T-cell (primary cell): ENCODE measurements around the gene PUS7. TPM values are rescaled to one million over a fixed set of nuclear protein-coding genes. Genes with fewer than 3 reads are reported as not detected.
A peak's percentile ranks its signal among the peaks of the same experiment; 100 is the strongest.

ENCODE experiments used
- ATAC-seq, 4 experiments: fragments of 200-7000 bp in 3 of 4; fragments of 150-1000 bp in 1 of 4; cut with Tn5 transposase; replicated peaks in 1 of 4; 1 replicate in 3 of 4; 2 replicates in 1 of 4; pipeline ENCODE4 v1.10.0; 2021; ENCODE audit warnings: moderate library complexity in 3 of 4, mild to moderate bottlenecking in 2 of 4, moderate number of reproducible peaks in 1 of 4
- CTCF ChIA-PET, 2 donors: fragments of 300-600 bp; sonication (Branson Sonifier 250); formaldehyde crosslinking; loops; one replicate each; lab custom pipeline; 2022; ENCODE audit warnings: antibody characterized with exemption in 2 of 2; lab: Charles Lee
- POLR2A ChIA-PET, 2 donors: fragments of 300-600 bp; sonication (Branson Sonifier 250); formaldehyde crosslinking; loops; one replicate each; lab custom pipeline; 2022; ENCODE audit warnings: antibody characterized with exemption in 2 of 2; lab: Charles Lee
- DNase-seq, 35 experiments: peaks; one replicate each; pipeline versions ENCODE4 v3.0.0 to v3.0.0-alpha.2; 2013 to 2023
- H3K27ac ChIP-seq: one replicate; pipeline ENCODE4 v1.5.1; 2013; ENCODE audit warnings: low read length
- H3K27me3 ChIP-seq, 2 experiments: replicated peaks in 1 of 2; 1 replicate in 1 of 2; 2 replicates in 1 of 2; pipeline versions ENCODE4 v1.6.1 to v1.7.0; 2013; ENCODE audit warnings: low read length in 1 of 2, mixed read lengths in 1 of 2; ENCODE audit not compliant: control insufficient read depth in 2 of 2, insufficient read depth in 2 of 2; ENCODE audit errors: extremely low read depth in 1 of 2
- H3K36me3 ChIP-seq, 2 donors: 1 replicate in 1 of 2; 2 replicates in 1 of 2; pipeline versions ENCODE4 v1.6.1 to v1.7.0; 2013; ENCODE audit warnings: low read length in 1 of 2; ENCODE audit not compliant: control insufficient read depth in 2 of 2, insufficient read depth in 1 of 2; ENCODE audit errors: extremely low read depth in 1 of 2
- H3K4me1 ChIP-seq, 2 experiments: 1 replicate in 1 of 2; 2 replicates in 1 of 2; pipeline versions ENCODE4 v1.6.1 to v1.7.0; 2013; ENCODE audit warnings: low read length in 2 of 2, mixed read lengths in 1 of 2; ENCODE audit not compliant: insufficient read depth in 2 of 2, control insufficient read depth in 1 of 2; ENCODE audit errors: extremely low read depth in 1 of 2
- H3K4me3 ChIP-seq, 2 donors: 1 replicate in 1 of 2; 2 replicates in 1 of 2; pipeline versions ENCODE4 v1.5.1 to v1.7.0; 2013; ENCODE audit warnings: mild to moderate bottlenecking in 2 of 2, low read length in 1 of 2, moderate library complexity in 1 of 2; ENCODE audit not compliant: control insufficient read depth in 1 of 2; ENCODE audit errors: extremely low read depth in 1 of 2
- H3K9me3 ChIP-seq: 2 replicates; pipeline ENCODE4 v1.7.0; 2013
- H3K27ac Mint-ChIP-seq, 2 donors: one replicate each; pipeline ENCODE4 v1.8.0; 2020 to 2021; ENCODE audit warnings: mild to moderate bottlenecking in 2 of 2, mixed read lengths in 2 of 2
- H3K27me3 Mint-ChIP-seq, 2 donors: one replicate each; pipeline ENCODE4 v1.8.0; 2021 to 2022; ENCODE audit warnings: mixed read lengths in 2 of 2
- H3K36me3 Mint-ChIP-seq: one replicate; pipeline ENCODE4 v1.8.0; 2021; ENCODE audit warnings: mixed read lengths
- H3K4me1 Mint-ChIP-seq, 3 donors: one replicate each; pipeline ENCODE4 v1.8.0; 2020 to 2022; ENCODE audit warnings: mixed read lengths in 3 of 3, mild to moderate bottlenecking in 1 of 3
- H3K4me3 Mint-ChIP-seq, 3 donors: one replicate each; pipeline ENCODE4 v1.8.0; 2020 to 2022; ENCODE audit warnings: mild to moderate bottlenecking in 3 of 3, mixed read lengths in 3 of 3, moderate library complexity in 3 of 3
- H3K9me3 Mint-ChIP-seq, 3 donors: one replicate each; pipeline ENCODE4 v1.8.0; 2020 to 2022; ENCODE audit warnings: mixed read lengths in 3 of 3
- WGBS: methylation state at CpG from one replicate; pipeline ENCODE4 v1.1.5; 2013; ENCODE audit warnings: missing lambda C conversion rate; ENCODE audit not compliant: insufficient coverage; 5-methylcytosine and 5-hydroxymethylcytosine counted together
- total RNA-seq, 35 experiments: library from RNA in 6 of 35; stranded (reverse) in 6 of 35; fragments of 120-200 nt in 1 of 35; gene quantifications; one replicate each; pipeline versions ENCODE4 v1.2.1 to v1.2.4 and lab custom pipeline; 2013 to 2026

Gene PUS7
- total RNA-seq, 5 donors from 2014 or later (not counting 1 experiment from before 2014, with no cell fraction given), result 3.6 to 10.2 (median 5.7) TPM

DNA sequence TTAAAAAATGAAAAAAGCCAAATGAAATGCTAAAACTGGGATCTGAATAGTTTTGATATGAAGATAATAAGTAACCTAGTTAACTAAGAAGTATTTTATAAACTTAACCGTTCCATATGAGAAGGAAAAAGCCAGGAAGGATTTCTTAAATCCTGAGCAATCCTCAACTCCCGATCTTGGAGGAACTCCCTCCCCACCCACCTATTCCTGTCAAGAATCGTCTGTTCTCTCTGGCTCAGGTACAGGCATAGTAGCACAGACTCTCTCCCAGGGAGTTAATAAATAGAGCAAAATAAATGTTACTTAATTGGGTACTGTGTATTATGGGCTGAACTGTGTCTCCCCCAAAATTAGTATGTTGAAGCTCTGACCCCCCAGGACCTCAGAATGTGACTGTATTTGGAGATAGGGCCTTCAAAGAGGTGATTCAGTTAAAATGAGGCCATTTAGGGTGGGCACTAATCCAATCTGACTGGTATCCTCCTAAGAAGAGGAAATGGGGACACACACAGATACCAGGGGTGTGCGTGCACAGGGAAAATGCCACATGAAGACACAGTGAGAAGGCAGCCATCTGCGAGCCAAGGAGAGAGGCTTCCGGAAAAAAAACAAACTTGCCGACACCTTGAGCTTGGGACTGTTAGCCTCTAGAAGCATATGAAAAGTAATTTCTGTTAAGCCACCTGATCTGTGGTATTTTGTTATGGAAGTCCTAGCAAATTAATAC, 28.7 kb downstream of the PUS7 start:
- WGBS, result 93% methylated on average over 2 of the region's 7 CpGs
- Histone ChIP-seq H3K9me3 (no peaks in the 10 kb centered on the region), H3K4me1 (no peaks in the 10 kb centered on the region), H3K4me3 (no peak overlapping the region), H3K27ac (no peak overlapping the region), H3K27me3 (no peaks in the 10 kb centered on the region), H3K36me3 (no peaks in the 10 kb centered on the region)
- ChIA-PET POLR2A (no interaction called here), CTCF (interaction anchor here in 1 of 2 donors (0.7 kb wide), 1 partner anchor 177 kb away, joined by 7 read pairs; no protein-coding TSS in a partner anchor)
- no peaks in the 10 kb centered on the region for H3K9me3 Mint-ChIP-seq
- DNase-seq, result no peak
- H3K27ac Mint-ChIP-seq, result no peak overlapping the region
- H3K4me3 Mint-ChIP-seq, result no peak overlapping the region
- peaks cover 3% of the 10 kb centered on the region for H3K36me3 Mint-ChIP-seq
- ATAC-seq, result no peak
- no peaks in the 10 kb centered on the region for H3K27me3 Mint-ChIP-seq
- peaks cover 0 to under 1% (median 0%) of the 10 kb centered on the region in 3 donors for H3K4me1 Mint-ChIP-seq

GRCh38 chr7:105489409-105489808, 32.7 kb downstream of the PUS7 start:
- ChIA-PET POLR2A (no interaction called here), CTCF (interaction anchor here (0.6 to 0.7 kb wide), 5 partner anchors 19 to 781 kb away, joined by 3 to 8 read pairs (median 5); no protein-coding TSS in a partner anchor)
- Histone ChIP-seq H3K27me3 (no peaks in the 10 kb centered on the region), H3K9me3 (no peaks in the 10 kb centered on the region), H3K36me3 (no peaks in the 10 kb centered on the region), H3K4me3 (no peak overlapping the region), H3K27ac (no peak overlapping the region), H3K4me1 (no peaks in the 10 kb centered on the region)
- no CpG with 5 or more reads among the region's 3 CpGs for WGBS
- Mint-ChIP-seq H3K4me3 (no peak overlapping the region), H3K4me1 (peaks cover 0 to 7% (median 3%) of the 10 kb centered on the region in 3 donors), H3K27ac (no peak overlapping the region), H3K9me3 (no peaks in the 10 kb centered on the region), H3K36me3 (peaks cover 11% of the 10 kb centered on the region), H3K27me3 (no peaks in the 10 kb centered on the region)
- ATAC-seq, result no peak
- DNase-seq, result no peak

DNA sequence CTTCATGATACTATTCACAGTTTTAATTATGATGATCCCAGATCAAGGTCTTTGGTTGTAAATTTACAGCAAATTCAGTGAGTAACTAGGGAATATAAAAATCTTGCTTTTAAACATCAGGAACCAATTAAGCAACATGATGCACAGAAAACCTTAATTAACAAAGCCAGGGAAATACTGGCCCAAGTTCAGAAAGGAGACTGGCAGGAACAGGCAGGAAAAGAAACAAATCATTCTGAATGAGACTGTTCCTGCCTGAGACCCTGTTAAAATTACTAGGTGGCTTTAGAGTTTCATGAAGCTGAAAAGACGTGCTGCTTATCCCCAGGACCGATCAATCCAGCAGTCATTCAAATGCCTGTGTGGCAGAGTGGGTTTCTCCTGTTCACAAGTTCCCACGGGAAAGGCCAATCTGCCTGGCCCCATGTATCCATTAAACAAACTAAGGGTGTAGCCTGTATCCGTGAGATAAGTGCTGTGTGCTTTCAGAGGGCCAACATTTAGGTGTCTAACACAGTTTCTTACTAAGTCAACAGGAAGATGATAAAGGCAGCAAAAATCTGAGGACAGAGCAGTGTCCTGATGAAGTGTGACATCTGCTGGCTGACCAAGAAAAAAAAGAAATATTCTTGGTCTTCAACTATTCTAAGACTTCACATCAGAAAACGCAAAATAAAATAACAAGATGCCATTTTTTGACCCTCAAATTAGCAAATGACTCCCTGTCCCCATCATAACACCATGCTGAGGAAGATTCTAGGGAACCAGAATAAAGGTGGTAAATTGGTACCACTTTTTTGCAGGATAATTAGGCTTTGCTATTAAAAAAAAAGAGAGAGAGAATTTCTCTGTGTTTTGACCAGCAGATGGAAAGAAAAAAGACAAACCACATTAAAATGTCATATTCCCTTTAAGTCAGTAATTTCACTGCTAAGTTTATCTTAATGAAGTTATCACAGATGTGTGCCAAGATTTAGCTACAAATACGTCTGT, 34.2 kb downstream of the PUS7 start:
- no peaks in the 10 kb centered on the region for H3K4me1 ChIP-seq
- ChIA-PET POLR2A (interaction anchor here in 1 of 2 donors (0.6 kb wide), 1 partner anchor 420 kb away, joined by 3 read pairs; no protein-coding TSS in a partner anchor), CTCF (no interaction called here)
- no peak overlapping the region for H3K27ac ChIP-seq
- H3K27me3 ChIP-seq, result no peaks in the 10 kb centered on the region
- H3K27me3 Mint-ChIP-seq, result no peaks in the 10 kb centered on the region
- DNase-seq, result peak in 6 of 35 experiments; percentile 1 to 53 (median 4)
- ATAC-seq, result peak in 1 of 4 experiments; percentile 60
- H3K4me3 ChIP-seq, result no peak overlapping the region
- H3K4me3 Mint-ChIP-seq, result no peak overlapping the region
- 69% methylated on average over 3 of the region's 6 CpGs for WGBS
- peaks cover 11% of the 10 kb centered on the region for H3K36me3 Mint-ChIP-seq
- H3K4me1 Mint-ChIP-seq, result peaks cover 0 to 7% (median 3%) of the 10 kb centered on the region in 3 donors
- H3K9me3 ChIP-seq, result no peaks in the 10 kb centered on the region
- no peaks in the 10 kb centered on the region for H3K9me3 Mint-ChIP-seq
- H3K27ac Mint-ChIP-seq, result peak overlapping the region; percentile 30 to 52
- H3K36me3 ChIP-seq, result no peaks in the 10 kb centered on the region

GRCh38 chr7:105480931-105481330, 41.1 kb downstream of the PUS7 start:
- ChIA-PET POLR2A (no interaction called here), CTCF (interaction anchor here in 1 of 2 donors (0.9 kb wide), 1 partner anchor 8 kb away, joined by 3 read pairs; no protein-coding TSS in a partner anchor)
- no peak overlapping the region for H3K4me3 Mint-ChIP-seq
- no CpG with 5 or more reads among the region's 4 CpGs for WGBS
- H3K9me3 ChIP-seq, result no peaks in the 10 kb centered on the region
- ATAC-seq, result no peak
- peaks cover 0 to 5% (median 2%) of the 10 kb centered on the region in 3 donors for H3K4me1 Mint-ChIP-seq
- no peak overlapping the region for H3K27ac Mint-ChIP-seq
- no peaks in the 10 kb centered on the region for H3K27me3 Mint-ChIP-seq
- peaks cover 0 to 2% of the 10 kb centered on the region in 2 donors for H3K36me3 ChIP-seq
- no peak overlapping the region for H3K27ac ChIP-seq
- no peaks in the 10 kb centered on the region for H3K27me3 ChIP-seq
- H3K4me1 ChIP-seq, result no peaks in the 10 kb centered on the region
- no peak for DNase-seq
- no peaks in the 10 kb centered on the region for H3K9me3 Mint-ChIP-seq
- H3K4me3 ChIP-seq, result no peak overlapping the region
- H3K36me3 Mint-ChIP-seq, result peaks cover 26% of the 10 kb centered on the region

DNA sequence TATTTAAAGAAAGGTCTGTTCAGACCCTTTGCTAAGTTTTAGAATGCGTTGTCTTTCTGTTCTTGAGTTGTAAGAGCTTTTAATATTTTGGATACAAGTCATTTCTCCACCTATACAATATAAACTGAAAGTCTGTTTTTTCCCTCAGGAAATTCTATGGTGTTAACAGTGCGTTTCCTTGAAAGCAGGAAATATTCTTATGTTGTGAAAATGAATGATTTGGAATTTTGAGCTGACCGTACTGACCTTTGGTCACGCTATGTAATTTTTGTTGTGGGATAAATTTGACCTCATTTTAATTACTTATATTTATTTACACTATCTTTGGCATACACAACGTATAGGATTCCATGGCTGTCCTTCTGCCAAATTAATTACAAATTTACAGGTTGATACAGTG, 43.5 kb downstream of the PUS7 start:
- Histone ChIP-seq H3K27me3 (no peaks in the 10 kb centered on the region), H3K4me3 (no peak overlapping the region), H3K9me3 (no peaks in the 10 kb centered on the region), H3K27ac (no peak overlapping the region), H3K4me1 (no peaks in the 10 kb centered on the region), H3K36me3 (peaks cover 0 to 2% of the 10 kb centered on the region in 2 donors)
- no peak for DNase-seq
- H3K4me3 Mint-ChIP-seq, result no peak overlapping the region
- H3K36me3 Mint-ChIP-seq, result peaks cover 21% of the 10 kb centered on the region
- H3K9me3 Mint-ChIP-seq, result no peaks in the 10 kb centered on the region
- no peaks in the 10 kb centered on the region for H3K27me3 Mint-ChIP-seq
- CTCF ChIA-PET, result no interaction called here
- POLR2A ChIA-PET, result no interaction called here
- no peak for ATAC-seq
- H3K27ac Mint-ChIP-seq, result no peak overlapping the region
- H3K4me1 Mint-ChIP-seq, result peaks cover 0 to 5% (median 2%) of the 10 kb centered on the region in 3 donors
- WGBS, result no CpG with 5 or more reads among the region's 5 CpGs

DNA sequence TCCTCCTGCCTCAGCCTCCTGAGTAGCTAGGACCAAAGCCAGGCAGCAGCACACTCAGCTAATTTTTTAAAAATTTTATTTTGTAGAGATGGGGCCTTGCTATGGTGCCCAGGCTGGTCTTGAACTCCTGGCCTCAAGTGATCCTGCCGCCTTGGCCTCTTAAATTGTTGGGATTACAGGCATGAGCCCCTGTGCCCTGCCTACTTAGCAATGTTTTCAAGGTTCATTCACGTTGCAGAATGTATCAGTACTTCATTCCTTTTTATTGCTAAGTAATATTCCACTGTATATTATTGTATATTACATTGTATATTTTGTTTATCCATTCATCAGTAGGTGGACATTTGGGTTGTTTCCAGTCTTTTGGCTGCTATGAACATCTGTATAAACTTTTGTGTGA, 44.2 kb downstream of the PUS7 start:
- ATAC-seq (no peak), DNase-seq (no peak)
- Histone ChIP-seq H3K27ac (no peak overlapping the region), H3K27me3 (no peaks in the 10 kb centered on the region), H3K36me3 (peaks cover 0 to 2% of the 10 kb centered on the region in 2 donors), H3K4me1 (no peaks in the 10 kb centered on the region), H3K9me3 (no peaks in the 10 kb centered on the region), H3K4me3 (no peak overlapping the region)
- no peaks in the 10 kb centered on the region for H3K27me3 Mint-ChIP-seq
- peaks cover 21% of the 10 kb centered on the region for H3K36me3 Mint-ChIP-seq
- peaks cover 0 to 5% (median 2%) of the 10 kb centered on the region in 3 donors for H3K4me1 Mint-ChIP-seq
- ChIA-PET POLR2A (interaction anchor here in 1 of 2 donors (0.6 kb wide), 2 partner anchors 126 to 1881 kb away, joined by 3 to 6 read pairs; no protein-coding TSS in a partner anchor), CTCF (interaction anchor here in 1 of 2 donors (0.6 kb wide), 1 partner anchor 35 kb away, joined by 10 read pairs; no protein-coding TSS in a partner anchor)
- no peaks in the 10 kb centered on the region for H3K9me3 Mint-ChIP-seq
- H3K27ac Mint-ChIP-seq, result no peak overlapping the region
- H3K4me3 Mint-ChIP-seq, result no peak overlapping the region
- WGBS, result 100% methylated on average over 1 of the region's 2 CpGs
